ENCODE measurements around the gene PLA2G2A.
"Not testable (repeated sequence)": the region's sequence is repeated elsewhere in the genome, so short reads cannot be mapped to it uniquely, and the experiment has no call there.

Gene PLA2G2A

DNA sequence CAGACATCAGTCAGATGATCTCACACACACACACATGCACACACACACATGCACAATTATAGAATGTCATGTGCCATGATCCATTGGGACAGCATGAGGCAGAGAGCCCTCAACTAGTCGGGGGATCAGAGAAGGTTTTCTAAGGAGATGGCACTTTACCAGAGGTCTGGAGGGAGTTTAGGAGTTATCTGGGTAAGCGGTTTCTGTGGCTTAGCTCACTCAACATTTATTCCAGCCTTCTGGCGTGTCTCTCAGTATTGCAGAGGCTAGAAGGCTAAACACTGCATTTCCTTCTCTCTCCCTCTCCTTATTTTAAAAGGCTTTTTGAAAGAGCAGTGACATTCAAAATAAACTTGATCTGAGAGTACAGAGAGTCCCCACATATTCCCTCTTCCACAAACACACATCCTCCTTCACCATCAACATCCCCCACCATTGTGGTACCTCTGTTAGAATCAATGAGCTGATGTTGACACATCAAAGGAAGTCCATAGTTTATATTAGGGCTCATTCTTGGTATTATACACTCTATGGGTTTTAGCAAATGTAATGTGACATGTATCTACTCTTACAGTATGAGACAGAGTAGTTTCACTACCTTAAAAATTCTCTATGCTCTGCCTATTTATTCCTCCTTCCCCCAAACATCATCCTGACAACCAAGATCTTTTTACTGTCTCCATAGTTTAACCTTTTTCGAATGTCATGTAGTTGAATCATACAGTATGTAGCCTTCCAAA lies 9.0 kb upstream of the PLA2G2A start:
- Histone ChIP-seq H4K20me1 (no peaks in the 10 kb centered on the region), H3K27me3 (no peaks in the 10 kb centered on the region), H3K27ac (no peak overlapping the region), H3K4me3 (no peak overlapping the region), H3K4me1 (no peaks in the 10 kb centered on the region), H3K4me2 (no peak overlapping the region), H3K9me3 (peaks cover 8% of the 10 kb centered on the region), H3K9ac (no peak overlapping the region), H3K36me3 (no peaks in the 10 kb centered on the region)
- TF ChIP-seq Cebpa-rat (IDR thresholded peaks at IDR 0.05), result no peak

DNA sequence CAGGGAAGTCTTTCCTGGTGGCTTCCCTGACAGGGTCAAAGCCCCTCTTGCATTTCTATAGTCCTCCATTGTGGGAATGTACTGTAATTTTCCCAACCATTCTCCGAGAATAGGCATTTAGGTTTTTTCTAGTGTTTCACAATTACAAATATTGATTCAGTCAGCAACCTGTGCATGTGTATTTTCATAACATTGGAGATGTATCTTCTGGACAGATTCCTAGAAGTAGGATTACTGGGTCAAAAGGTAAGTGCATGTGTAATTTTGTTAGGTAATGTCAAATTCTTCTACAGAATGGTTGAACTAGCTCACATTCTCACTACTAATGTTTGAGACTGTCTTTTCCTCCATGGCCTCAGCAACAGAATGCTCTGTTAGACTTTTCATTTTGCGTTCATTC lies 8.3 kb upstream of the PLA2G2A start:
- H3K4me1 ChIP-seq, result no peaks in the 10 kb centered on the region
- no peaks in the 10 kb centered on the region for H3K27me3 ChIP-seq
- no peak overlapping the region for H3K4me2 ChIP-seq
- H3K4me3 ChIP-seq, result no peak overlapping the region
- no peak for TF ChIP-seq Cebpa-rat (IDR thresholded peaks at IDR 0.05)
- H3K9me3 ChIP-seq, result peaks cover 8% of the 10 kb centered on the region
- H3K27ac ChIP-seq, result no peak overlapping the region
- no peak overlapping the region for H3K9ac ChIP-seq
- H3K36me3 ChIP-seq, result no peaks in the 10 kb centered on the region
- H4K20me1 ChIP-seq, result no peaks in the 10 kb centered on the region

GRCh38 chr1:19984409-19985016 lies 5.1 kb upstream of the PLA2G2A start:
- H3K9ac ChIP-seq, result not testable (repeated sequence)

DNA sequence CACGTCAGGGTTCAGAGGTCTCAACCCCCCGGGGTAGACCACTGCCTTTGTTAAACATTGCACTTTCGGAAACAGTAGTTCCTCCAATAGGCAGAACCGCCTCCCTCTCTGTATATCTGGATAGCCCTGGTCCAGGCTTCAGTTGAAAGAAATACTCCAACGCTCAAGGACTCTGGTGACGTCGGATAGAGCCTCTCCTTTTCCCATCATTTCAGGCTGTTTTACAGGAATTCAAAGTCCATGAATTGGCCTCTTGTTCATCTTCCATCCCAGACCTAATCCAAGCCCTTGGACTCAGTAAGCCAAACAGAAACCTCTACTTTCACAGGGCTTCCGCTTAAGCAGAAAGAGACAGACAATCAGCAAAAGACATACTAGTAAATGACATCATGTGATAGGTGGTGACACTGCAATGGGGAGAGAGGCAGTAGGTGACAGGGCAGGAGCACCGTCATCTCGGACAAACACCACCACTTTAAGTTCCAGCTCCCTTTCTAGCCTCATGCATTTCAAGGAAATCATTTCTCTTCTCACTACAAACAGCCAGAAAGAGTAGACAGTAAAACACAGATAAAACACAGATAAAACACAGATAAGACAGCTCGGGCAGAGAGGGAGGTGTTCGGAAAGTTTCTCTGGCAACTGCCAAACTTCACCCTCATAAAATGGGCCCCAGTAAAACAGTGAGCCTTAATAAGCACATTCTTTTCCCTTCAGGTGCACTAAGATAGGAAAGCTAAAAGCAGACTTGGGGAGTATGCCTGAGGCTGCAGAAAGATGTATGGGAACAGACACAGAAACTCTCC lies 2.3 kb upstream of the PLA2G2A start:
- H4K20me1 ChIP-seq, result no peaks in the 10 kb centered on the region
- H3K9ac ChIP-seq, result no peak overlapping the region
- peak overlapping the region; percentile 44; the same call in 1 of the 2 replicates for H3K4me2 ChIP-seq
- no peak overlapping the region for H3K27ac ChIP-seq
- no peaks in the 10 kb centered on the region for H3K36me3 ChIP-seq
- no peak overlapping the region for H3K4me3 ChIP-seq
- no peak for TF ChIP-seq Cebpa-rat (IDR thresholded peaks at IDR 0.05)
- H3K9me3 ChIP-seq, result peaks cover 8% of the 10 kb centered on the region
- peaks cover 19% of the 10 kb centered on the region for H3K4me1 ChIP-seq
- H3K27me3 ChIP-seq, result no peaks in the 10 kb centered on the region

More at GRCh38 chr1:19984409-19985016, 5.1 kb upstream of the PLA2G2A start:
- H3K27ac ChIP-seq, H3K9me3 ChIP-seq, H4K20me1 ChIP-seq, H3K4me2 ChIP-seq, H3K27me3 ChIP-seq, H3K36me3 ChIP-seq, H3K4me3 ChIP-seq: not testable (repeated sequence)
- H3K4me1 ChIP-seq, result peaks cover 11% of the 10 kb centered on the region

DNA sequence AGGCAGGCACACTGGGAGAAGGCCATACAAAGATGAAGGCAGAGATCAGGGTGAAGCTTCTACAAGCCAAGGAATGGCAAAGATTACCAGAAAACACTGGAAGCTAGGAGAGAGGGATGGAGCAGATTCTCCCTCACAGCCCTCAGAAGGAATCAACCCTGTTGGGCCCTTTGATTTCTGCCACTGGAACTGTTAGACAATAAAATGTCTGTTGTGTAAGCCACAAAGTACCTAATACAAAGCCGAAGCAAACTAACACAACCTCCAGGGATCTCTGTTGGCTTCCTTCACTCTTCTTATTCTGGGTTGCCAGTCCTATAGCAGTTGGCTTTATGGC lies 1.7 kb upstream of the PLA2G2A start:
- TF ChIP-seq Cebpa-rat (IDR thresholded peaks at IDR 0.05), result no peak
- H3K9ac ChIP-seq, result no peak overlapping the region
- no peak overlapping the region for H3K4me3 ChIP-seq
- no peaks in the 10 kb centered on the region for H3K36me3 ChIP-seq
- H3K9me3 ChIP-seq, result peaks cover 8% of the 10 kb centered on the region
- H3K4me1 ChIP-seq, result peaks cover 19% of the 10 kb centered on the region
- no peaks in the 10 kb centered on the region for H4K20me1 ChIP-seq
- no peak overlapping the region for H3K27ac ChIP-seq
- no peaks in the 10 kb centered on the region for H3K27me3 ChIP-seq
- peak overlapping the region; percentile 44 for H3K4me2 ChIP-seq

- no peaks in the 10 kb centered on the region for H3K36me3 ChIP-seq
- peaks cover 8% of the 10 kb centered on the region for H3K9me3 ChIP-seq
- no peak for TF ChIP-seq Cebpa-rat (IDR thresholded peaks at IDR 0.05)
- H4K20me1 ChIP-seq, result no peaks in the 10 kb centered on the region
- peaks cover 19% of the 10 kb centered on the region for H3K4me1 ChIP-seq
- 0 out of 2 replicates have a peak overlapping the region, but pooled peaks have one; percentile 44 for H3K4me2 ChIP-seq
- no peak overlapping the region for H3K27ac ChIP-seq
- H3K9ac ChIP-seq, result no peak overlapping the region
- H3K27me3 ChIP-seq, result no peaks in the 10 kb centered on the region
- no peak overlapping the region for H3K4me3 ChIP-seq
These were observed 896 bp upstream of the PLA2G2A start for GRCh38 chr1:19980314-19980713.

DNA sequence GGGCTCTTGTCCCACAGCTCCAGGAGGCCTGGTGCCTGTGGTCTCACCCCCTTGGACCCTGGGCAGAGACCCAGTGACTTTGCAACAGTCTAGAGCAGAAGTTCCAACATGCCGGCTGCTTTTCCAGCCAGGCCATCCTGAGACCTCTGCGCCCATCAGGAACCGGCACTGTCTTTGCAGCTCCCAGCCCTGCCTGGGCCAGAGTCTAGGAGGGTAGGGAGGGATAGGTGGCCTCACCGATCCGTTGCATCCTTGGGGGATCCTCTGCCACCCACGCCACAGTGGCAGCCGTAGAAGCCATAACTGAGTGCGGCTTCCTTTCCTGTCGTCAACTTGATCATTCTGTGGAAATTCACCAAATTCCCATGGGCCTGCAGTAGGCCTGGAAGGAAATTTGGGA lies 1.3 kb downstream of the PLA2G2A start:
- Histone ChIP-seq H3K9ac (no peak overlapping the region), H3K9me3 (no peaks in the 10 kb centered on the region), H4K20me1 (no peaks in the 10 kb centered on the region), H3K27ac (no peak overlapping the region), H3K4me2 (no peak overlapping the region; the same call in 1 of the 2 replicates), H3K36me3 (no peaks in the 10 kb centered on the region), H3K4me1 (peaks cover 25% of the 10 kb centered on the region), H3K4me3 (no peak overlapping the region), H3K27me3 (no peaks in the 10 kb centered on the region)
- no peak for TF ChIP-seq Cebpa-rat (IDR thresholded peaks at IDR 0.05)

- H3K27ac ChIP-seq, result no peak overlapping the region
- peaks cover 24% of the 10 kb centered on the region for H3K4me1 ChIP-seq
- no peak for TF ChIP-seq Cebpa-rat (IDR thresholded peaks at IDR 0.05)
- H4K20me1 ChIP-seq, result no peaks in the 10 kb centered on the region
- H3K9ac ChIP-seq, result no peak overlapping the region
- H3K9me3 ChIP-seq, result no peaks in the 10 kb centered on the region
- no peaks in the 10 kb centered on the region for H3K27me3 ChIP-seq
- H3K4me2 ChIP-seq, result no peak overlapping the region
- H3K36me3 ChIP-seq, result no peaks in the 10 kb centered on the region
- no peak overlapping the region for H3K4me3 ChIP-seq
These were observed 3.0 kb downstream of the PLA2G2A start for GRCh38 chr1:19976317-19977003.

GRCh38 chr1:19975423-19976193 lies 3.8 kb downstream of the PLA2G2A start:
- no peaks in the 10 kb centered on the region for H3K9me3 ChIP-seq
- H3K4me3 ChIP-seq, result no peak overlapping the region
- H4K20me1 ChIP-seq, result no peaks in the 10 kb centered on the region
- TF ChIP-seq Cebpa-rat (IDR thresholded peaks at IDR 0.05), result no peak
- H3K4me1 ChIP-seq, result peaks cover 16% of the 10 kb centered on the region
- no peaks in the 10 kb centered on the region for H3K36me3 ChIP-seq
- no peak overlapping the region for H3K27ac ChIP-seq
- no peaks in the 10 kb centered on the region for H3K27me3 ChIP-seq
- H3K4me2 ChIP-seq, result no peak overlapping the region
- H3K9ac ChIP-seq, result no peak overlapping the region
